H9 (cell line): ENCODE data around the gene FAM53A. TPM values are rescaled to one million over a fixed set of nuclear protein-coding genes. Genes with fewer than 3 reads are reported as not detected.

Experiments
- DNase-seq: peaks from one replicate; pipeline ENCODE4 v3.0.0-alpha.2; 2017
- H2AFZ ChIP-seq: one replicate; pipeline ENCODE4 v1.6.1; 2013; ENCODE audit warnings: mild to moderate bottlenecking, low read length, control low read depth, moderate library complexity
- H2AK5ac ChIP-seq: 2 replicates; pipeline ENCODE4 v1.6.1; 2013; ENCODE audit warnings: low read length, control low read depth, mixed read lengths; ENCODE audit not compliant: insufficient read length
- H2BK120ac ChIP-seq: one replicate; pipeline ENCODE4 v1.6.1; 2013; ENCODE audit warnings: low read depth, mild to moderate bottlenecking, low read length, control low read depth, inconsistent platforms; ENCODE audit not compliant: poor library complexity, severe bottlenecking
- H2BK12ac ChIP-seq: 2 replicates; pipeline ENCODE4 v1.6.1; 2013; ENCODE audit warnings: low read length, control low read depth, mixed read lengths, low read depth; ENCODE audit not compliant: insufficient read length
- H2BK15ac ChIP-seq: 2 replicates; pipeline ENCODE4 v1.6.1; 2013; ENCODE audit warnings: low read depth, low read length, control low read depth
- H2BK20ac ChIP-seq: one replicate; pipeline ENCODE4 v1.6.1; 2013; ENCODE audit warnings: low read depth, mild to moderate bottlenecking, low read length, control low read depth, inconsistent platforms; ENCODE audit not compliant: poor library complexity, severe bottlenecking
- H2BK5ac ChIP-seq: 2 replicates; pipeline ENCODE4 v1.6.1; 2013; ENCODE audit warnings: low read length, control low read depth, mixed read lengths; ENCODE audit not compliant: insufficient read length
- H3K14ac ChIP-seq: 2 replicates; pipeline ENCODE4 v1.6.1; 2013; ENCODE audit warnings: low read length, control low read depth; ENCODE audit not compliant: insufficient read depth
- H3K18ac ChIP-seq: 2 replicates; pipeline ENCODE4 v1.6.1; 2013; ENCODE audit warnings: low read depth, mild to moderate bottlenecking, mixed read lengths, low read length, control low read depth; ENCODE audit not compliant: insufficient read length
- H3K23ac ChIP-seq: 2 replicates; pipeline ENCODE4 v1.6.1; 2013; ENCODE audit warnings: low read length, control low read depth, mixed read lengths, low read depth; ENCODE audit not compliant: insufficient read length
- H3K23me2 ChIP-seq: 2 replicates; pipeline ENCODE4 v1.6.1; 2013; ENCODE audit warnings: low read depth, mild to moderate bottlenecking, mixed read lengths, low read length, control low read depth; ENCODE audit not compliant: insufficient read length, poor library complexity, severe bottlenecking
- H3K27ac ChIP-seq: 2 replicates; pipeline ENCODE4 v1.5.1; 2013; ENCODE audit warnings: low read length, control low read depth, mixed read lengths, low read depth; ENCODE audit not compliant: insufficient read length
- H3K27me3 ChIP-seq: 2 replicates; pipeline ENCODE4 v1.6.1; 2013; ENCODE audit warnings: low read length, control low read depth, inconsistent platforms; ENCODE audit not compliant: insufficient read depth
- H3K4ac ChIP-seq: 2 replicates; pipeline ENCODE4 v1.6.1; 2013; ENCODE audit warnings: low read depth, mild to moderate bottlenecking, control low read depth, inconsistent platforms, low read length, moderate library complexity
- H3K4me1 ChIP-seq: 2 replicates; pipeline ENCODE4 v1.6.1; 2013; ENCODE audit warnings: low read length, control low read depth, inconsistent platforms; ENCODE audit not compliant: insufficient read depth
- H3K4me2 ChIP-seq: 2 replicates; pipeline ENCODE4 v1.6.1; 2013; ENCODE audit warnings: low read length, control low read depth, mixed read lengths; ENCODE audit not compliant: insufficient read length, insufficient read depth
- H3K56ac ChIP-seq: 2 replicates; pipeline ENCODE4 v1.6.1; 2013; ENCODE audit warnings: low read depth, mild to moderate bottlenecking, mixed read lengths, low read length, control low read depth; ENCODE audit not compliant: insufficient read length
- H3K79me1 ChIP-seq: 2 replicates; pipeline ENCODE4 v1.6.1; 2013; ENCODE audit warnings: low read depth, mild to moderate bottlenecking, moderate library complexity, low read length, control low read depth, inconsistent platforms; ENCODE audit not compliant: insufficient read depth, poor library complexity, severe bottlenecking
- H3K79me2 ChIP-seq: 2 replicates; pipeline ENCODE4 v1.6.1; 2013; ENCODE audit warnings: low read length, control low read depth, inconsistent platforms; ENCODE audit not compliant: insufficient read depth
- H3K9ac ChIP-seq: 2 replicates; pipeline ENCODE4 v1.6.1; 2013; ENCODE audit warnings: low read length, control low read depth, mixed read lengths; ENCODE audit not compliant: insufficient read length; ENCODE audit errors: extremely low read depth
- H3K9me3 ChIP-seq: one replicate; pipeline ENCODE4 v1.6.1; 2013; ENCODE audit warnings: low read depth, low read length, inconsistent platforms; ENCODE audit not compliant: control insufficient read depth
- H3T11ph ChIP-seq: one replicate; pipeline ENCODE4 v1.6.1; 2013; ENCODE audit warnings: mild to moderate bottlenecking, low read length, control low read depth, inconsistent platforms
- H4K20me1 ChIP-seq: one replicate; pipeline ENCODE4 v1.6.1; 2013; ENCODE audit not compliant: control insufficient read depth, insufficient read length, insufficient read depth
- H4K5ac ChIP-seq: 2 replicates; pipeline ENCODE4 v1.6.1; 2013; ENCODE audit warnings: low read depth, mild to moderate bottlenecking, mixed read lengths, low read length, control low read depth; ENCODE audit not compliant: insufficient read length
- H4K8ac ChIP-seq: replicated peaks from 2 replicates; pipeline ENCODE4 v1.6.1; 2013; ENCODE audit warnings: low read length, control low read depth, mixed read lengths, low read depth; ENCODE audit not compliant: insufficient read length
- H4K91ac ChIP-seq: 2 replicates; pipeline ENCODE4 v1.6.1; 2013; ENCODE audit warnings: low read depth, mild to moderate bottlenecking, moderate library complexity, mixed read lengths, low read length, control low read depth; ENCODE audit not compliant: insufficient read length
- H3K27ac Mint-ChIP-seq, 3 experiments: 2 replicates in 2 of 3; 3 replicates in 1 of 3; pipeline ENCODE4 v1.8.0; 2020 to 2021; ENCODE audit warnings: mixed read lengths in 3 of 3, mild to moderate bottlenecking in 1 of 3, moderate library complexity in 1 of 3
- H3K27me3 Mint-ChIP-seq: 2 replicates; pipeline ENCODE4 v1.8.0; 2021; ENCODE audit warnings: low read depth, mild to moderate bottlenecking, moderate library complexity, mixed read lengths
- H3K36me3 Mint-ChIP-seq, 3 experiments: 2 replicates in 2 of 3; 3 replicates in 1 of 3; pipeline ENCODE4 v1.8.0; 2020 to 2021; ENCODE audit warnings: low read depth in 3 of 3, mixed read lengths in 3 of 3; ENCODE audit not compliant: insufficient read depth in 1 of 3
- H3K4me1 Mint-ChIP-seq, 2 experiments: 2 replicates each; pipeline ENCODE4 v1.8.0; 2020; ENCODE audit warnings: mixed read lengths in 2 of 2
- H3K4me3 Mint-ChIP-seq, 2 experiments: 2 replicates in 1 of 2; 3 replicates in 1 of 2; pipeline ENCODE4 v1.8.0; 2020 to 2021; ENCODE audit warnings: mild to moderate bottlenecking in 2 of 2, mixed read lengths in 2 of 2, moderate library complexity in 1 of 2
- H3K9me3 Mint-ChIP-seq, 2 experiments: 2 replicates in 1 of 2; 3 replicates in 1 of 2; pipeline ENCODE4 v1.8.0; 2020; ENCODE audit warnings: mild to moderate bottlenecking in 2 of 2, mixed read lengths in 2 of 2, moderate library complexity in 1 of 2
- WGBS: extraction: QIAGEN DNeasy Blood & Tissue Kit; methylation state at CpG from one replicate; pipeline ENCODE4 v1.1.7; 2013; ENCODE audit warnings: missing lambda C conversion rate, low lambda C conversion rate, mixed read lengths; ENCODE audit not compliant: insufficient read length; ENCODE audit errors: extremely low coverage; 5-methylcytosine and 5-hydroxymethylcytosine counted together
- total RNA-seq: library from RNA; stranded (reverse); gene quantifications from 2 replicates; pipeline ENCODE4 v1.2.1, GENCODE V29; 2021
- TF ChIP-seq, protein P1 (sequence below): fragments of 200-600 bp; sonication (generic); conservative IDR thresholded peaks from 3 replicates; pipeline ENCODE4 v1.8.0; 2021; ENCODE audit warnings: antibody characterized with exemption, mild to moderate bottlenecking

Gene FAM53A
- total RNA-seq, 1 experiment from 2014 or later, result 2.4 TPM

DNA sequence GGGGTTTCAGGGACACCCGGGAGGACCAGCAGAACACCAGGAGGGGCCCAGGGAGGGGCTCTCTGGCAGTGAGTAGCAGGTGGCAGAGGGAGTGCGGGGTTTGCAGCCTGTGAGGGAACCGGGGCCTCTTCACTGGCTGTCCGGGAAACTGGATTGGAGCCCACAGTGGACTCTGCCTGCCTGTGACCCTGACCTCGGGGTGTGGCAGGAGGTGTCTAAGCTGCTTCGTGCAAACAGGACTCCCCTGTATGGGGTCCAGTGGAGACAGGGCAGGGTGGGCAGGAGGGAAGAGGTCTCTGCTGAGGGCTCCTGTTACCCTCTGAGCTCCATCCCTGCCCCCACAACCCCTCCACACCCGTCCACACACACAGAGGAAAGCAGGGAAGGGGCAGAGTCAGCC lies 50.1 kb downstream of the FAM53A start:
- peaks cover 5% of the 10 kb centered on the region for H3K27me3 Mint-ChIP-seq
- H2BK120ac ChIP-seq, result no peak overlapping the region
- peaks cover 0 to 3% of the 10 kb centered on the region in 2 experiments; a peak in 1 of 4 replicates for H3K4me1 Mint-ChIP-seq
- H4K8ac ChIP-seq, result no peak overlapping the region
- H3K56ac ChIP-seq, result no peak overlapping the region
- no peak overlapping the region for H3K23ac ChIP-seq
- no peaks in the 10 kb centered on the region for H3K9me3 Mint-ChIP-seq
- no peak overlapping the region for H3K4me2 ChIP-seq
- no peak overlapping the region for H3K18ac ChIP-seq
- no peak overlapping the region for H2BK5ac ChIP-seq
- no peak overlapping the region for H3T11ph ChIP-seq
- H3K4me3 Mint-ChIP-seq, result no peak overlapping the region
- H3K27ac ChIP-seq, result no peak overlapping the region
- no peaks in the 10 kb centered on the region for H4K20me1 ChIP-seq
- no peak overlapping the region for H3K4ac ChIP-seq
- H3K79me2 ChIP-seq, result no peaks in the 10 kb centered on the region
- no peak overlapping the region for H2BK12ac ChIP-seq
- H3K27me3 ChIP-seq, result no peaks in the 10 kb centered on the region
- no peak for DNase-seq
- no peak overlapping the region for H2AK5ac ChIP-seq
- H3K4me1 ChIP-seq, result no peaks in the 10 kb centered on the region
- H2BK15ac ChIP-seq, result no peak overlapping the region
- no peak overlapping the region for H2BK20ac ChIP-seq
- TF ChIP-seq, protein P1, sequence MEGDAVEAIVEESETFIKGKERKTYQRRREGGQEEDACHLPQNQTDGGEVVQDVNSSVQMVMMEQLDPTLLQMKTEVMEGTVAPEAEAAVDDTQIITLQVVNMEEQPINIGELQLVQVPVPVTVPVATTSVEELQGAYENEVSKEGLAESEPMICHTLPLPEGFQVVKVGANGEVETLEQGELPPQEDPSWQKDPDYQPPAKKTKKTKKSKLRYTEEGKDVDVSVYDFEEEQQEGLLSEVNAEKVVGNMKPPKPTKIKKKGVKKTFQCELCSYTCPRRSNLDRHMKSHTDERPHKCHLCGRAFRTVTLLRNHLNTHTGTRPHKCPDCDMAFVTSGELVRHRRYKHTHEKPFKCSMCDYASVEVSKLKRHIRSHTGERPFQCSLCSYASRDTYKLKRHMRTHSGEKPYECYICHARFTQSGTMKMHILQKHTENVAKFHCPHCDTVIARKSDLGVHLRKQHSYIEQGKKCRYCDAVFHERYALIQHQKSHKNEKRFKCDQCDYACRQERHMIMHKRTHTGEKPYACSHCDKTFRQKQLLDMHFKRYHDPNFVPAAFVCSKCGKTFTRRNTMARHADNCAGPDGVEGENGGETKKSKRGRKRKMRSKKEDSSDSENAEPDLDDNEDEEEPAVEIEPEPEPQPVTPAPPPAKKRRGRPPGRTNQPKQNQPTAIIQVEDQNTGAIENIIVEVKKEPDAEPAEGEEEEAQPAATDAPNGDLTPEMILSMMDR, result no peak
- no peaks in the 10 kb centered on the region for H3K23me2 ChIP-seq
- no peaks in the 10 kb centered on the region for H3K36me3 Mint-ChIP-seq
- no peak overlapping the region for H3K14ac ChIP-seq
- no peaks in the 10 kb centered on the region for H3K79me1 ChIP-seq
- no peak overlapping the region for H3K27ac Mint-ChIP-seq
- H3K9ac ChIP-seq, result no peak overlapping the region
- H4K5ac ChIP-seq, result no peak overlapping the region
- no peaks in the 10 kb centered on the region for H3K9me3 ChIP-seq
- H2AFZ ChIP-seq, result no peak overlapping the region
- H4K91ac ChIP-seq, result no peak overlapping the region
- no CpG with 5 or more reads among the region's 7 CpGs for WGBS
